AG04450 (cell line): ENCODE measurements around the gene TLCD5. TPM values are rescaled to one million over a fixed set of nuclear protein-coding genes. Genes with fewer than 3 reads are reported as not detected.

ENCODE experiments used
- CTCF ChIA-PET: fragments of 300-600, 350-600 bp; formaldehyde crosslinking; extraction: SDS; loops from one replicate; lab custom pipeline; 2022; ENCODE audit warnings: antibody characterized with exemption, inconsistent platforms; lab: Charles Lee
- POLR2A ChIA-PET: fragments of 350-600 bp; formaldehyde crosslinking; extraction: SDS; loops from one replicate; lab custom pipeline; 2021; ENCODE audit warnings: antibody characterized with exemption, inconsistent platforms; lab: Yijun Ruan, JAX
- DNase-seq: peaks from one replicate; pipeline ENCODE4 v3.0.0-alpha.2; 2011; ENCODE audit warnings: low read depth, low spot score
- H3K27ac ChIP-seq: one replicate; pipeline ENCODE4 v1.5.1; 2012; ENCODE audit warnings: low read depth, low read length, control low read depth
- H3K27me3 ChIP-seq: one replicate; pipeline ENCODE4 v1.6.0; 2012; ENCODE audit warnings: low read length; ENCODE audit not compliant: control insufficient read depth, insufficient read depth
- H3K4me3 ChIP-seq: 2 replicates; pipeline ENCODE4 v1.5.1; 2011; ENCODE audit warnings: mild to moderate bottlenecking, low read depth, low read length, control low read depth
- H3K9me3 ChIP-seq: 2 replicates; pipeline ENCODE4 v1.5.1; 2012; ENCODE audit warnings: low read length; ENCODE audit not compliant: control insufficient read depth, insufficient read depth
- CTCF ChIP-seq: IDR thresholded peaks from 2 replicates; pipeline ENCODE4 v1.5.1; 2011; ENCODE audit warnings: low read depth, low read length, control low read depth, inconsistent platforms
- polyA plus RNA-seq: library from polyadenylated mRNA; depleted of rRNA; stranded (reverse); fragments of >200 nt; gene quantifications from 2 replicates; pipeline ENCODE4 v1.2.3, GENCODE V29; 2011

The TLCD5 gene
- polyA plus RNA-seq, 1 experiment = 14.9 TPM

GRCh38 chr11:120314861-120315260 lies 10.2 kb upstream of the TLCD5 start:
- POLR2A ChIA-PET = no interaction called here
- Histone ChIP-seq H3K4me3 (no peak overlapping the region), H3K27me3 (peaks cover 27% of the 10 kb centered on the region), H3K27ac (no peak overlapping the region), H3K9me3 (no peaks in the 10 kb centered on the region)
- no peak for DNase-seq
- CTCF ChIA-PET = interaction anchor here (3.3 kb wide), 1 partner anchor 12 kb away, joined by 17 read pairs; no protein-coding TSS in a partner anchor
- TF ChIP-seq CTCF = no peak

- no peak overlapping the region for H3K4me3 ChIP-seq
- no peak for DNase-seq
- no peaks in the 10 kb centered on the region for H3K9me3 ChIP-seq
- POLR2A ChIA-PET = no interaction called here
- no peak for TF ChIP-seq CTCF
- CTCF ChIA-PET = interaction anchor here (0.5 to 2.2 kb wide), 4 partner anchors 10 to 82 kb away, joined by 4 to 15 read pairs (median 6); no protein-coding TSS in a partner anchor
- H3K27ac ChIP-seq = no peak overlapping the region
- H3K27me3 ChIP-seq = peaks cover 14% of the 10 kb centered on the region
Observed at GRCh38 chr11:120316880-120317688, 8.0 kb upstream of the TLCD5 start.

- no peak for TF ChIP-seq CTCF
- CTCF ChIA-PET = interaction anchor here (0.5 to 2.2 kb wide), 4 partner anchors 11 to 83 kb away, joined by 4 to 15 read pairs (median 6); no protein-coding TSS in a partner anchor
- H3K27ac ChIP-seq = no peak overlapping the region
- POLR2A ChIA-PET = interaction anchor here (0.6 kb wide), 1 partner anchor 18 kb away, joined by 3 read pairs; no protein-coding TSS in a partner anchor
- no peak for DNase-seq
- H3K4me3 ChIP-seq = no peak overlapping the region
- H3K9me3 ChIP-seq = no peaks in the 10 kb centered on the region
- peaks cover 14% of the 10 kb centered on the region for H3K27me3 ChIP-seq
Observed at GRCh38 chr11:120317689-120318480, 7.2 kb upstream of the TLCD5 start.

- CTCF ChIA-PET = interaction anchor here (2.2 kb wide), 1 partner anchor 16 kb away, joined by 15 read pairs; no protein-coding TSS in a partner anchor
- POLR2A ChIA-PET = no interaction called here
- TF ChIP-seq CTCF = no peak
- no peak for DNase-seq
- Histone ChIP-seq H3K4me3 (no peak overlapping the region), H3K9me3 (no peaks in the 10 kb centered on the region), H3K27me3 (peaks cover 13% of the 10 kb centered on the region), H3K27ac (no peak overlapping the region)
Observed at GRCh38 chr11:120318906-120319305, 6.2 kb upstream of the TLCD5 start.
